IMR-90 (cell line): Measurements from ENCODE around the gene CBLIF. TPM values are rescaled to one million over a fixed set of nuclear protein-coding genes. Genes with fewer than 3 reads are reported as not detected.

Source experiments
- ATAC-seq: fragments of 200-7000 bp; cut with Tn5 transposase; 2 replicates; pipeline ENCODE4 v1.9.1; 2020; ENCODE audit warnings: low read depth, mild to moderate bottlenecking, moderate library complexity
- BruUV-seq: library from RNA; stranded (reverse); fragments of 400-500 nt; replicated peaks from 2 replicates; lab custom pipeline; 2021; lab: Mats Ljungman, UMichigan
- CTCF ChIA-PET: fragments of 300-600 bp; formaldehyde crosslinking; extraction: SDS; loops from one replicate; lab custom pipeline; 2021; ENCODE audit warnings: antibody characterized with exemption; lab: Yijun Ruan, JAX
- POLR2A ChIA-PET: fragments of 300-600 bp; sonication (Branson Sonifier 250); formaldehyde crosslinking; loops from one replicate; lab custom pipeline; 2022; ENCODE audit warnings: antibody characterized with exemption; ENCODE audit not compliant: unreplicated experiment; lab: Charles Lee
- DNase-seq: peaks from one replicate; pipeline ENCODE4 v3.0.0; 2013
- H2AFZ ChIP-seq: replicated peaks from 2 replicates; pipeline ENCODE3; 2013; ENCODE audit warnings: low read length, mild to moderate bottlenecking; ENCODE audit not compliant: poor library complexity
- H2AK5ac ChIP-seq: 2 replicates; pipeline ENCODE4 v1.6.1; 2013; ENCODE audit warnings: low read depth, low read length, inconsistent platforms
- H2AK9ac ChIP-seq: replicated peaks from 2 replicates; pipeline ENCODE3; 2013; ENCODE audit warnings: mild to moderate bottlenecking, low read depth, low read length, moderate library complexity; ENCODE audit not compliant: poor library complexity
- H2BK120ac ChIP-seq: 2 replicates; pipeline ENCODE4 v1.6.1; 2013; ENCODE audit warnings: low read depth, low read length, inconsistent platforms
- H2BK15ac ChIP-seq: 3 replicates; pipeline ENCODE4 v1.6.1; 2013; ENCODE audit warnings: low read depth, low read length, inconsistent platforms
- H2BK20ac ChIP-seq: 2 replicates; pipeline ENCODE4 v1.6.1; 2013; ENCODE audit warnings: low read depth, mild to moderate bottlenecking, inconsistent platforms, low read length, moderate library complexity
- H2BK5ac ChIP-seq: 2 replicates; pipeline ENCODE4 v1.6.1; 2013; ENCODE audit warnings: mild to moderate bottlenecking, low read depth, low read length, inconsistent platforms; ENCODE audit not compliant: poor library complexity, severe bottlenecking
- H3K14ac ChIP-seq: replicated peaks from 2 replicates; pipeline ENCODE4 v1.6.1; 2013; ENCODE audit warnings: low read depth, low read length, inconsistent platforms
- H3K18ac ChIP-seq: 2 replicates; pipeline ENCODE4 v1.6.1; 2013; ENCODE audit warnings: low read depth, low read length, control low read depth
- H3K23ac ChIP-seq: 2 replicates; pipeline ENCODE4 v1.6.1; 2013; ENCODE audit warnings: low read depth, low read length, inconsistent platforms
- H3K27ac ChIP-seq: 2 replicates; pipeline ENCODE4 v1.5.1; 2013; ENCODE audit warnings: mild to moderate bottlenecking, control low read depth, low read length; ENCODE audit not compliant: insufficient read depth
- H3K27me3 ChIP-seq: 2 replicates; pipeline ENCODE4 v1.6.1; 2013; ENCODE audit warnings: low read length; ENCODE audit not compliant: control insufficient read depth, insufficient read depth
- H3K36me3 ChIP-seq: 2 replicates; pipeline ENCODE4 v1.6.1; 2013; ENCODE audit warnings: low read length, mixed read lengths; ENCODE audit not compliant: control insufficient read depth, insufficient read depth
- H3K4ac ChIP-seq: 2 replicates; pipeline ENCODE4 v1.6.1; 2013; ENCODE audit warnings: low read depth, low read length, inconsistent platforms
- H3K4me1 ChIP-seq: 2 replicates; pipeline ENCODE4 v1.6.1; 2013; ENCODE audit warnings: low read length, mixed read lengths; ENCODE audit not compliant: control insufficient read depth, insufficient read depth
- H3K4me2 ChIP-seq: 2 replicates; pipeline ENCODE4 v1.6.1; 2013; ENCODE audit warnings: low read depth, mild to moderate bottlenecking, control low read depth, low read length, moderate library complexity
- H3K4me3 ChIP-seq: 2 replicates; pipeline ENCODE4 v1.5.1; 2013; ENCODE audit warnings: low read depth, mild to moderate bottlenecking, control low read depth, low read length, moderate library complexity; ENCODE audit not compliant: insufficient read depth
- H3K56ac ChIP-seq: 2 replicates; pipeline ENCODE4 v1.6.1; 2013; ENCODE audit warnings: low read length, inconsistent platforms; ENCODE audit not compliant: insufficient read depth; ENCODE audit errors: extremely low read depth
- H3K79me1 ChIP-seq, 2 experiments: 2 replicates each; pipeline ENCODE4 v1.6.1; 2013; ENCODE audit warnings: low read length in 2 of 2, inconsistent platforms in 1 of 2, low read depth in 1 of 2
- H3K9ac ChIP-seq: 2 replicates; pipeline ENCODE4 v1.6.1; 2013; ENCODE audit warnings: low read depth, low read length, control low read depth
- H3K9me1 ChIP-seq: 2 replicates; pipeline ENCODE4 v1.6.1; 2013; ENCODE audit warnings: low read length, inconsistent platforms; ENCODE audit not compliant: insufficient read depth
- H3K9me3 ChIP-seq: 2 replicates; pipeline ENCODE4 v1.6.1; 2013; ENCODE audit warnings: low read length; ENCODE audit not compliant: control insufficient read depth, insufficient read depth
- H4K20me1 ChIP-seq: 2 replicates; pipeline ENCODE4 v1.6.1; 2013; ENCODE audit warnings: low read length, inconsistent platforms; ENCODE audit not compliant: insufficient read depth
- H4K5ac ChIP-seq: 2 replicates; pipeline ENCODE4 v1.6.1; 2013; ENCODE audit warnings: mild to moderate bottlenecking, low read depth, low read length, control low read depth
- H4K8ac ChIP-seq, 2 experiments: 2 replicates each; pipeline ENCODE4 v1.6.1; 2013; ENCODE audit warnings: low read depth in 2 of 2, low read length in 2 of 2, control low read depth in 1 of 2, inconsistent platforms in 1 of 2
- H4K91ac ChIP-seq: 2 replicates; pipeline ENCODE4 v1.6.1; 2013; ENCODE audit warnings: low read depth, low read length, inconsistent platforms; ENCODE audit not compliant: insufficient read depth
- CEBPB ChIP-seq: IDR thresholded peaks from 2 replicates; pipeline ENCODE4 v1.6.1; 2012; ENCODE audit warnings: low read depth, low read length, improper control_type of control experiment
- FOS ChIP-seq: fragments of 150-350 bp; IDR thresholded peaks from 2 replicates; pipeline ENCODE4 v1.6.1; 2016; ENCODE audit warnings: low read depth, low read length
- MAZ ChIP-seq: IDR thresholded peaks from 2 replicates; pipeline ENCODE4 v1.6.1; 2012; ENCODE audit warnings: low read depth, mild to moderate bottlenecking, low read length, improper control_type of control experiment, moderate library complexity, borderline replicate concordance
- RAD21 ChIP-seq: IDR thresholded peaks from 2 replicates; pipeline ENCODE4 v1.6.1; 2012; ENCODE audit warnings: low read length, improper control_type of control experiment
- WGBS, 2 experiments: methylation state at CpG; one replicate each; pipeline versions ENCODE4 v1.1.5 to v1.1.7; 2013; ENCODE audit warnings: missing lambda C conversion rate in 2 of 2; ENCODE audit not compliant: insufficient read length in 1 of 2; ENCODE audit errors: extremely low coverage in 2 of 2; 5-methylcytosine and 5-hydroxymethylcytosine counted together
- dilution Hi-C: fragments of 300-500 bp; cut with HindIII; formaldehyde crosslinking; loops from one replicate; pipeline ENCODE4 v1.14.3; 2018; ENCODE audit warnings: low sequenced_read_pairs; ENCODE audit not compliant: unreplicated experiment
- in situ Hi-C: fragments of 300-500 bp; cut with MboI; formaldehyde crosslinking; loops from 3 replicates; pipeline ENCODE4 v1.14.3; 2019; ENCODE audit warnings: low sequenced_read_pairs, inconsistent platforms, mixed read lengths
- intact Hi-C: fragments of 100-400 bp; cut with micrococcal nuclease; formaldehyde crosslinking; loops from 2 replicates; pipeline ENCODE4 v1.10.0; 2022
- polyA plus RNA-seq, 3 experiments: library from polyadenylated mRNA; depleted of rRNA; stranded (reverse); fragments of >200 nt; gene quantifications; 2 replicates each; pipeline ENCODE4 v1.2.3, GENCODE V29; 2012; ENCODE audit warnings: low replicate concordance in 1 of 3
- total RNA-seq: library from RNA; depleted of rRNA; stranded (reverse); fragments of >200 nt; gene quantifications from 2 replicates; pipeline ENCODE4 v1.2.3, GENCODE V29; 2012

Gene CBLIF
- total and polyA plus RNA-seq, 2 of the 4 experiments (the other 2 are of a cell fraction) = not detected

- Histone ChIP-seq H3K4ac (no peak overlapping the region), H2AFZ (no peak overlapping the region), H3K4me1 (peaks cover 3% of the 10 kb centered on the region; the same call in 1 of the 2 replicates), H2AK5ac (no peak overlapping the region), H4K91ac (no peak overlapping the region), H3K4me2 (no peak overlapping the region), H4K8ac (no peak overlapping the region), H3K9me1 (no peaks in the 10 kb centered on the region; the same call in 1 of the 2 replicates), H2AK9ac (no peak overlapping the region), H2BK5ac (no peak overlapping the region), H3K9ac (no peak overlapping the region), H3K14ac (no peak overlapping the region), H3K36me3 (peaks cover 1% of the 10 kb centered on the region; the same call in 1 of the 2 replicates), H3K23ac (no peak overlapping the region), H3K27me3 (no peaks in the 10 kb centered on the region), H2BK120ac (no peak overlapping the region), H4K20me1 (no peaks in the 10 kb centered on the region), H3K27ac (no peak overlapping the region), H2BK15ac (no peak overlapping the region), H3K18ac (no peak overlapping the region), H4K5ac (no peak overlapping the region), H2BK20ac (no peak overlapping the region), H3K4me3 (no peak overlapping the region), H3K56ac (no peak overlapping the region), H3K79me1 (peaks cover 0 to 14% of the 10 kb centered on the region in 2 experiments; a peak in 3 of 4 replicates), H3K9me3 (no peaks in the 10 kb centered on the region)
- DNase-seq = no peak
- POLR2A ChIA-PET = no interaction called here
- BruUV-seq = no TSS peak
- 100% methylated on average over 1 of the region's 2 CpGs; no CpG with 5 or more reads in 1 of the 2 experiments for WGBS, 2 experiments
- dilution Hi-C loops (no loop called here), in situ Hi-C loops (no loop called here), intact Hi-C loops (no loop called here)
- ATAC-seq = no peak
- CTCF ChIA-PET = no interaction called here
- TF ChIP-seq CEBPB (peak; percentile 76), MAZ (no peak), FOS (no peak), RAD21 (no peak)
These were observed 33.1 kb downstream of the CBLIF start for GRCh38 chr11:59812220-59812619.
